Measurements from ENCODE around the gene INTS11.

DNA sequence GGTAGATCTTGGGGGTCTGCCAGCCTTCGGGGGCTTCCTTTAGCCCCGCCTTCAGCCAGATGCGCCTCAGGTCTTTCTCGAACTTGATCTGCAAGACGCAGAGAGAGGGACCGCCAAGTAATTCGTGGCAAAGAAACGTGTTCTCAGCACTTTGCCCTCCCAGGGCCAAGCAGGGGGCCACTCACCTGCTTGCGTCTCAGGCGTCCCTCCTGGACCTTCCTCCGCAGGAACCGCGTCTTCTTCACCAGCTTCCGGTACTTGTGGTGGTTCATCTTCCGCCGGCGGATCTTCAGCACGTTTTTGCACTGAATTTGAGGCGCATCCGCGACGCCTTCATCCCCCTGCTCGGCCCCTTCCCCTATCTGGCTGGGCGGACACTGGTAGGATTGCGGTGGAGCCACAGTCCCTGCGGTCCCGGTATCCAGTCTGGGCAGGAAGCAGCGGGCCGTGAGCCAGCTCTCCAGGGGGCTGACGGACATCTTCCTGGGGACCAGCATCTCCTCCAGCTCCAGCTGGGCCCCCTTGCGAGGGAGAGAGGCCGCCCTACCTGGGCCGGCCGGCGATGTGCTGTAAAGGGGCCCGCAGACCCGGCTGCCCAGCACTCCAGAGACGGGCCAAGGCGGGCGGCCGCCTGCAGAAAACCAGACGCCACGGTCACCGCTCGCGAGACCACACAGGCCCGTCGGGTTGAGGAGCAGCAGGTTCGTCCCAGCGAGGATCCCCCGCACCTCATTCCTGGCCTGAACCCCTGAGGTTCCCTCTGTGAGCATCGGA, 49.5 kb upstream of the INTS11 start:
- TF ChIP-seq GLIS3 (CRISPR knock-in tag; IDR thresholded peaks at IDR 0.05) (no peak), TOX (CRISPR knock-in tag; IDR thresholded peaks at IDR 0.05; ENCODE audit: borderline replicate concordance) (no peak), RARB (CRISPR knock-in tag; IDR thresholded peaks at IDR 0.05) (no peak), ZFP3 (CRISPR knock-in tag; IDR thresholded peaks at IDR 0.05) (no peak), ZC3H10 (CRISPR knock-in tag; IDR thresholded peaks at IDR 0.05) (no peak), CSDC2 (CRISPR knock-in tag; IDR thresholded peaks at IDR 0.05) (no peak), ARNTL (CRISPR knock-in tag; IDR thresholded peaks at IDR 0.05; ENCODE audit: borderline replicate concordance, low read depth) (no peak), SNAI2 (CRISPR knock-in tag; IDR thresholded peaks at IDR 0.05) (no peak), PPARA (CRISPR knock-in tag; IDR thresholded peaks at IDR 0.05; ENCODE audit: borderline replicate concordance) (no peak), ZNF8 (CRISPR knock-in tag; IDR thresholded peaks at IDR 0.05) (no peak), ZFP30 (CRISPR knock-in tag; IDR thresholded peaks at IDR 0.05) (no peak)
- TF ChIP-seq, protein P1, sequence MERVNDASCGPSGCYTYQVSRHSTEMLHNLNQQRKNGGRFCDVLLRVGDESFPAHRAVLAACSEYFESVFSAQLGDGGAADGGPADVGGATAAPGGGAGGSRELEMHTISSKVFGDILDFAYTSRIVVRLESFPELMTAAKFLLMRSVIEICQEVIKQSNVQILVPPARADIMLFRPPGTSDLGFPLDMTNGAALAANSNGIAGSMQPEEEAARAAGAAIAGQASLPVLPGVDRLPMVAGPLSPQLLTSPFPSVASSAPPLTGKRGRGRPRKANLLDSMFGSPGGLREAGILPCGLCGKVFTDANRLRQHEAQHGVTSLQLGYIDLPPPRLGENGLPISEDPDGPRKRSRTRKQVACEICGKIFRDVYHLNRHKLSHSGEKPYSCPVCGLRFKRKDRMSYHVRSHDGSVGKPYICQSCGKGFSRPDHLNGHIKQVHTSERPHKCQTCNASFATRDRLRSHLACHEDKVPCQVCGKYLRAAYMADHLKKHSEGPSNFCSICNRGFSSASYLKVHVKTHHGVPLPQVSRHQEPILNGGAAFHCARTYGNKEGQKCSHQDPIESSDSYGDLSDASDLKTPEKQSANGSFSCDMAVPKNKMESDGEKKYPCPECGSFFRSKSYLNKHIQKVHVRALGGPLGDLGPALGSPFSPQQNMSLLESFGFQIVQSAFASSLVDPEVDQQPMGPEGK (CRISPR knock-in tag; IDR thresholded peaks at IDR 0.05; ENCODE audit: borderline replicate concordance), result no peak
- TF ChIP-seq, protein P2, sequence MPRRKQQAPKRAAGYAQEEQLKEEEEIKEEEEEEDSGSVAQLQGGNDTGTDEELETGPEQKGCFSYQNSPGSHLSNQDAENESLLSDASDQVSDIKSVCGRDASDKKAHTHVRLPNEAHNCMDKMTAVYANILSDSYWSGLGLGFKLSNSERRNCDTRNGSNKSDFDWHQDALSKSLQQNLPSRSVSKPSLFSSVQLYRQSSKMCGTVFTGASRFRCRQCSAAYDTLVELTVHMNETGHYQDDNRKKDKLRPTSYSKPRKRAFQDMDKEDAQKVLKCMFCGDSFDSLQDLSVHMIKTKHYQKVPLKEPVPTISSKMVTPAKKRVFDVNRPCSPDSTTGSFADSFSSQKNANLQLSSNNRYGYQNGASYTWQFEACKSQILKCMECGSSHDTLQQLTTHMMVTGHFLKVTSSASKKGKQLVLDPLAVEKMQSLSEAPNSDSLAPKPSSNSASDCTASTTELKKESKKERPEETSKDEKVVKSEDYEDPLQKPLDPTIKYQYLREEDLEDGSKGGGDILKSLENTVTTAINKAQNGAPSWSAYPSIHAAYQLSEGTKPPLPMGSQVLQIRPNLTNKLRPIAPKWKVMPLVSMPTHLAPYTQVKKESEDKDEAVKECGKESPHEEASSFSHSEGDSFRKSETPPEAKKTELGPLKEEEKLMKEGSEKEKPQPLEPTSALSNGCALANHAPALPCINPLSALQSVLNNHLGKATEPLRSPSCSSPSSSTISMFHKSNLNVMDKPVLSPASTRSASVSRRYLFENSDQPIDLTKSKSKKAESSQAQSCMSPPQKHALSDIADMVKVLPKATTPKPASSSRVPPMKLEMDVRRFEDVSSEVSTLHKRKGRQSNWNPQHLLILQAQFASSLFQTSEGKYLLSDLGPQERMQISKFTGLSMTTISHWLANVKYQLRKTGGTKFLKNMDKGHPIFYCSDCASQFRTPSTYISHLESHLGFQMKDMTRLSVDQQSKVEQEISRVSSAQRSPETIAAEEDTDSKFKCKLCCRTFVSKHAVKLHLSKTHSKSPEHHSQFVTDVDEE (CRISPR knock-in tag; IDR thresholded peaks at IDR 0.05), result no peak
- TF ChIP-seq, protein P3, sequence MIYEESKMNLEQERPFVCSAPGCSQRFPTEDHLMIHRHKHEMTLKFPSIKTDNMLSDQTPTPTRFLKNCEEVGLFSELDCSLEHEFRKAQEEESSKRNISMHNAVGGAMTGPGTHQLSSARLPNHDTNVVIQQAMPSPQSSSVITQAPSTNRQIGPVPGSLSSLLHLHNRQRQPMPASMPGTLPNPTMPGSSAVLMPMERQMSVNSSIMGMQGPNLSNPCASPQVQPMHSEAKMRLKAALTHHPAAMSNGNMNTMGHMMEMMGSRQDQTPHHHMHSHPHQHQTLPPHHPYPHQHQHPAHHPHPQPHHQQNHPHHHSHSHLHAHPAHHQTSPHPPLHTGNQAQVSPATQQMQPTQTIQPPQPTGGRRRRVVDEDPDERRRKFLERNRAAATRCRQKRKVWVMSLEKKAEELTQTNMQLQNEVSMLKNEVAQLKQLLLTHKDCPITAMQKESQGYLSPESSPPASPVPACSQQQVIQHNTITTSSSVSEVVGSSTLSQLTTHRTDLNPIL (CRISPR knock-in tag; IDR thresholded peaks at IDR 0.05; ENCODE audit: low read depth), result no peak
